Mononuclear cell (primary cell): ENCODE results near the gene SH3RF3. TPM values are rescaled to one million over a fixed set of nuclear protein-coding genes. Genes with fewer than 3 reads are reported as not detected.

Source experiments
- H3K27me3 ChIP-seq: 2 replicates; pipeline ENCODE4 v1.6.0; 2011; ENCODE audit warnings: low read length, control low read depth; ENCODE audit not compliant: insufficient read depth
- H3K4me1 ChIP-seq: 2 replicates; pipeline ENCODE4 v1.5.1; 2011; ENCODE audit warnings: mild to moderate bottlenecking, low read length, control low read depth; ENCODE audit not compliant: insufficient read depth
- H3K4me3 ChIP-seq: 2 replicates; pipeline ENCODE4 v1.5.1; 2011; ENCODE audit warnings: mild to moderate bottlenecking, low read length, moderate library complexity
- H3K9me3 ChIP-seq: 2 replicates; pipeline ENCODE4 v1.5.1; 2011; ENCODE audit warnings: low read depth, mild to moderate bottlenecking, control low read depth, low read length
- total RNA-seq: library from RNA; depleted of rRNA; stranded (reverse); fragments of >200 nt; gene quantifications from one replicate; pipeline ENCODE4 v1.2.3, GENCODE V29; 2012

Gene SH3RF3
- total RNA-seq, 1 donor, result 2.2 TPM

DNA sequence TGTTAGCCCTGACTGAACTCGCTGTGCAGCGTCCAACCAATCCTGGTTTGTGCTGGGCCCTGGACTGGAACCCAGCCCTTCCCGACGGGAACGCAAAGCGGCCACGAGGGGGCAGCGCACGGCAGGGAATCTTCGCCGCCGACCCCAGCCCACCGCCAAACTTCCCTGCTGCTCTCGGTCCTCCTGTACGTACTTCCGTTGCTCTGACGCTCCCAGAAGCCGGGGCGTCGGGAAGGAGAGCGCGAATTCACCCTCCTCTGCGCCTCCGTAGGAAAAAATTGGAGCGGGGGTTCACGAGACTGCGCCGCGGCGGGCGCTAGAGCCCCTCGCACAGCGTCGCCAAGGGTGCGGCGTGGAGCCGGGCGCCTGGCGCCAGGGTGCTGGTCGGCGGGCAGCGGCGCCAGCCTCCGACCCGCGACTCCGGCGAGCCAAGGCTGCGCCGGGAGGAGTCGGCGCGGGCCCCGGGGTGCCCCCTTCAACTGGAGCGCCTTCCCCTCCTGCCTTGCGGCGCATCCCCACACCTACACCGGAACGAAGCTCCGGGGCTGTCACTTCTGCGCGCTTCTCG lies 873 bp upstream of the SH3RF3 start:
- Histone ChIP-seq H3K4me3 (peak overlapping the region; percentile 45), H3K27me3 (peaks cover 40% of the 10 kb centered on the region), H3K9me3 (no peaks in the 10 kb centered on the region), H3K4me1 (peaks cover 30% of the 10 kb centered on the region)

DNA sequence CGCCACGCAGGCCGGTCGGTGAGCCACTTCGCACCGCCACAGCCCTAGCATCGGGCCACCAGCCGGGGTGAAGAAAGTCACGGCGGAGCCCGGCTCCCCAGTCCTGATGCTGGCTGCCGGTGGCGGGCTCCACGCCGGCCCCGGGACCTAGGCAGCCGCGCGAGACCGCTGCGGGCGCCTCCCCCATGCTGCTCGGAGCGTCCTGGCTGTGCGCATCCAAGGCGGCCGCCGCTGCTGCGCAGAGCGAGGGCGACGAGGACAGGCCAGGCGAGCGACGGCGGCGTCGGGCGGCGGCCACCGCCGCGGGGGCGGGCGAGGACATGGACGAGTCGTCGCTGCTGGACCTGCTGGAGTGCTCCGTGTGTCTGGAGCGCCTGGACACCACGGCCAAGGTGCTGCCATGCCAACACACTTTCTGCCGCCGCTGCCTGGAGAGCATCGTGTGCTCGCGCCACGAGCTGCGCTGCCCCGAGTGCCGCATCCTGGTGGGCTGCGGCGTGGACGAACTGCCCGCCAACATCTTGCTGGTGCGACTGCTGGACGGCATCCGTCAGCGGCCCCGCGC lies 433 bp downstream of the SH3RF3 start:
- Histone ChIP-seq H3K4me1 (peaks cover 30% of the 10 kb centered on the region), H3K9me3 (no peaks in the 10 kb centered on the region), H3K27me3 (peaks cover 40% of the 10 kb centered on the region), H3K4me3 (peak overlapping the region; percentile 45)

DNA sequence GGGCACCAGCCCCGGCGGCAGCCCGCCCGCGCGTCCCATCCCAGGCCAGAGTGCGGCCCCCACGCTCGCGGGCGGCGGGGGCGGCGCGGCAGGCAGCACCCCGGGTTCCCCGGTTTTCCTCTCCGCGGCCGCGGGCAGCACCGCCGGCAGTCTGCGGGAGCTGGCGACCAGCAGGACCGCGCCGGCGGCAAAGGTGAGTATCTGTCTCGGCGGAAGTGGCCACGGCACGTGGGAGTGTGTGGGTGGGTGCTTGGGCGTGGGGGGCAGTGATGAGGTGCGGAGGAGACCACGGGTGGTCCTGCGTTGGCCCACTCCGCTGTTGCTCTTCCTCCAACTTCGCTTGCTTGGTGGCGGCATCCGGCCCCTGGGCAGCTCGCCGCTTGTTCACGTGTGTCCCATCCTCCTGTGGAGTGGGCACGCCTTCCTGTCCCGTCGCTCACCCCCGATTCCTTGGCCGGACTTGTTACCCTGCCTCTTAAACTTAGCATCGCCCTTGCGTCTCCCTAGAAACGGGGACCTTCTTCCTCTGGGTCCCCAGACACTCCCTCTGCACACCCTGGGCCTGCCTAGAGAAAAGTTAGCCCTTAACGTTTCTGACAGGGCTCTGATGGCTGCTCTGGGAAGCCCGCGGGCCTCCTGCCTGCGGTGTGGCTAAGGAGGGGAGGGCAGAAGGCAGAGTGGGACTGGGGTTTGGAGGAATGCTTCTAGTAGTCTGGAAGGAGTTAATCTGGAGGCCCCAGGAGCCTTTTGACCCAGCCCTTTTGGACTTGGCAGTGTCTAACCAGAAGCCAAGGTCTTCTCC lies 1.1 kb downstream of the SH3RF3 start:
- H3K4me1 ChIP-seq, result peaks cover 30% of the 10 kb centered on the region
- H3K27me3 ChIP-seq, result peaks cover 40% of the 10 kb centered on the region
- no peaks in the 10 kb centered on the region for H3K9me3 ChIP-seq
- H3K4me3 ChIP-seq, result peak overlapping the region; percentile 45

DNA sequence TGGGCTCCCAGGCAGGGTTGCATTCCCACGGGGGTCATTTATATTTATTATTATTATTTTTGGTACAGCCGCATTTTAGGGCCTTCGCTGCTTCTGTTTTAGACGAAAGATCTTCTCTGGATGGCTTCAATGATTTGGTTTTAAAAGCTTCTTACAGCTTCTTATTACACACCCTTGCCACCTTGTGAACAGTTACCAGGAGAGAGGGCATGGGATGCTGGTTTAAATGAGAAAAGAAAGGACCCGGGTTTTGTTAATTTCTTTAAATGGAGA lies 1.7 kb downstream of the SH3RF3 start:
- peaks cover 30% of the 10 kb centered on the region for H3K4me1 ChIP-seq
- H3K9me3 ChIP-seq, result no peaks in the 10 kb centered on the region
- peaks cover 40% of the 10 kb centered on the region for H3K27me3 ChIP-seq
- H3K4me3 ChIP-seq, result no peak overlapping the region

DNA sequence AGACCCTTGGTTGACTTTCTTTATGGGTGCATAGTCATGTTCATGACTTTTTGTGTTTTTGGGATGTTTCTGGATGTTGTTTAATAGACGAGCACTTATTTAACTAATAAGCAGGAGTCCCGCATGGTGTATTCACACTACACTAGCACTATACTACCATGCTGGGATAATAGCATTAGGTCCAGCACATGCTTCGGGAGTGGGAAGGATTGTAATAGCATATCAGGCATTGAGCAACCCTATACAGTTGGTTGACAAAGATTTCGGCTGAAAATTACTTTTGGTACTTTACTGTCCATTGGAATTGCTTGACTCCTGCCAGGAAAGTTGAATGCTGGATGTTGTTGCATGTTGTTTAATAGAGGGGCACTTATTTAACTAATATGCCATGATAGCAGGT lies 2.8 kb downstream of the SH3RF3 start:
- no peaks in the 10 kb centered on the region for H3K9me3 ChIP-seq
- H3K4me3 ChIP-seq, result no peak overlapping the region
- peaks cover 30% of the 10 kb centered on the region for H3K4me1 ChIP-seq
- H3K27me3 ChIP-seq, result peaks cover 37% of the 10 kb centered on the region

DNA sequence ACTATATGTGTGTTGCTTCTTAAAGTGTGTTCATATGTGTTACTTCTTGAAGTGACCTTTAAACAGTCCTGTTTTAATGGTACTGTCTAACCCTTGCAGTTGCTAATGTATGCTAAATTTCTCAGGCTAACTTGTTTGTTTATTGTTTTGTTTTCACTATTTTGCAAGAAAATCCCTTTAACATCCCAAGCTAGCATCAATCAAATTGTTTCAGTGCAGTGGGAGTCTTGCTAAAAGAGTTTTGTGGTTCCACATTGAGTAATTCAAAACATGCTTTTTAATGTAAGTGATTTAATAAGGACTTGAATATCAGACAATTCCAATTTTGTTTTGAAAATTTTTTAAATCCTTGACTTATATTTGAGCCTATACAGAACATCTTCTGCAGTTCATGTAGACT lies 3.6 kb downstream of the SH3RF3 start:
- Histone ChIP-seq H3K9me3 (no peaks in the 10 kb centered on the region), H3K4me1 (peaks cover 27% of the 10 kb centered on the region), H3K4me3 (no peak overlapping the region), H3K27me3 (peaks cover 36% of the 10 kb centered on the region)

DNA sequence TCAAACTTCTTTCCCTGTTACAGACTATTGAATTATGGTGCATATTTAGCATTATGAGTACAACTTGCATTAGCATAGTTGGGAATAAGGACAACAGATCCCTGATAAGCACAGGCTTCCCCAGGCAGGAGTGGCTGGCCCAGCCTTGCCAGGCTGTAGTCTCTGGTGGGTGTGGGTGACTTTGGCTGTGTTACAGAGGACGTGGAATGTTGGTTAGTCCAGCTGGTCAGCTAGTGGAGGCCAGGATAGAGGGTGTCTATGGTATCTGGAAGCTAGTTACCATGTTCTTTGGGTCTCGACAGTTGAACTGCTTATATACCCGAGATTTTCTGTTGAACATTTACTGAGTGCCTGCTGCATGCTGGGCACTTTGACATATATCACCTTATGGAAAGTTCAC lies 4.7 kb downstream of the SH3RF3 start:
- Histone ChIP-seq H3K27me3 (peaks cover 30% of the 10 kb centered on the region), H3K4me3 (no peak overlapping the region), H3K4me1 (peaks cover 16% of the 10 kb centered on the region), H3K9me3 (no peaks in the 10 kb centered on the region)

DNA sequence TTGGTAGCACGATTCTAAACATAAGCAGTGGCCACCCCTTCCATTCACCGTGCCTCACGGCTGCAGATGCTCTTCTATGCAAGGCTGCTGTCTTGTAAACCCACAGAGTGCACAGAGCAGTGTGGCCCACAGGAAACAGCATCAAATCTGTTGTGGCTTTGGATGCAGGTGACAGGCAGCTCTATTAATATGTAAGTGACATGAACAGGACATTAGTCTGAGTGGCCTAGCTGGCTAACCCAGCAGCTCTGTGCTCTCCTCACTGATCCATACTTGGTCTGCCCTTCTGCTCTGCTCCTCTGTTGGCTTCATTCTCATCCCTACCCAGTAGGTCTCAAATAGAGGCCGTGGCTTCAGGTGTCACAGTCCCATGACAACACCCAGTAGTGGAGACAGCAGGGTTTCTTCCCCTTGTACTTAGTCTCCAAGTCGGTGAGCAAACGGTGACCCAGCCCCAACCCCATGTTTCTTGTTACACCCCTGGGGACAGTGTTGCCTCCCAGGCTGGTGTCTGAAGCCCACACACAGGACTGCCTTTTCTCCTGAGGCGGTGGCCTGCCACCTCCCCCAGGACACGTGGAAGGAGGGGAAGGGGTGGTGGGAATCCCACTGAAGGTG lies 5.8 kb downstream of the SH3RF3 start:
- Histone ChIP-seq H3K4me1 (peaks cover 9% of the 10 kb centered on the region), H3K27me3 (peaks cover 30% of the 10 kb centered on the region), H3K4me3 (no peak overlapping the region), H3K9me3 (no peaks in the 10 kb centered on the region)

DNA sequence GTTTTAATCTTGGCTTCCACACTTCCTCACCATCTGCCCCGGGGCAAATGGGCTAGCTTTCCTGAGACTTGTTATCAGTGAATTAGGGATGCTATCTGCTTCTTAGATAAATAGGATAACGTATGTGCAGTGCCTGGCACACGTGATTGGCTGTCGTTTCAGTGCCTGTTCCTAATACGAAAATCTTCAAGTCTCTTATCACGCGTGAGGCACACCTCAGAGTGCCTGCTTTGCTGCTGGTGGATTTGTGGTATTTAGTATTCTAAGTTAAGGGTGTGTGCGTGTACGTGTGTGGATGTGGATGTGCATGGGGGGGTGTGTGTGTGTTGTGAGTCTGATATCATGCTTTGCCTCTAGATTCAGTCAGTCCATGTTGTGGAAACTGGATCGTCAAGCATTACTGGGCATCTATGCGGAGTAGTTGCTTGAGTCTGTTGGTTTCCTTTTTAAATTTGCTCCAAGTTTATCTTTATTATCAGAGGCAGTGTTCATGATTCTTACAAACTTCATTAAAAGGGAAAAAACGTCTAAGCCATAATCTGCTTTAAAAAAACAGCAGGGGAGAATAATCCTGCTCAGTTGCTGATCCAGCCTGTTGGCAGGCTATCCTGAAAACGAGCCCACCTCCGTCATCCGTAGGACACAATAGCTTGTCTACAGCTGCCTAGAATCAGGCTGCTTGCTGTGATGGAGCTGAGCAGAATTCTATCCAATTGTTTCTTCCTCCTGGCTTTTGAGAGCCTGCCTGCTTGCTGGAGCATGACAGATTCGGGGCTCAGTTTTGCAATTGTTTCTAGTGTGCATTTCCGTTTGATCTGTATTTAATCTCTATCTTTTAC lies 6.6 kb downstream of the SH3RF3 start:
- peaks cover 24% of the 10 kb centered on the region for H3K27me3 ChIP-seq
- no peaks in the 10 kb centered on the region for H3K9me3 ChIP-seq
- no peak overlapping the region for H3K4me3 ChIP-seq
- peaks cover 1% of the 10 kb centered on the region for H3K4me1 ChIP-seq

DNA sequence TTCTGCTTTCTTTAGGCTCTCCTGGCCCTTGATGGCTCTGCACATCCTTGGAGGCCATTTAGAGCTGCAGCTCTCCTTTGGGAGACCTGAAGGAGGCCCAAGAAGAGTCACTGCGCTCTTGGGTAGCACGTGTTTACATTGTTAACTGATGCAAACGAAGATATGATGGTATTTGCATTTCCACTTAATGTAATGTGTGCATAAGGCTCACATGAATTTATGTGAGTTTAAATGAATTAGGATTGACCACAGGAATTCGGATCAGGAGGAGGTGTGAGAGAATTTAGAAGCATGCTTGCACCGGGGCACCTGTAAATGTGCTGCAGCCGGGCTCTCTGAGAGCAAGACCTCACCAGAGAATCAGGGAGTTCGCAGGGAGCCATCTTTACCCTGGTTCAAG lies 7.5 kb downstream of the SH3RF3 start:
- Histone ChIP-seq H3K4me1 (no peaks in the 10 kb centered on the region), H3K9me3 (no peaks in the 10 kb centered on the region), H3K4me3 (no peak overlapping the region), H3K27me3 (peaks cover 14% of the 10 kb centered on the region)

DNA sequence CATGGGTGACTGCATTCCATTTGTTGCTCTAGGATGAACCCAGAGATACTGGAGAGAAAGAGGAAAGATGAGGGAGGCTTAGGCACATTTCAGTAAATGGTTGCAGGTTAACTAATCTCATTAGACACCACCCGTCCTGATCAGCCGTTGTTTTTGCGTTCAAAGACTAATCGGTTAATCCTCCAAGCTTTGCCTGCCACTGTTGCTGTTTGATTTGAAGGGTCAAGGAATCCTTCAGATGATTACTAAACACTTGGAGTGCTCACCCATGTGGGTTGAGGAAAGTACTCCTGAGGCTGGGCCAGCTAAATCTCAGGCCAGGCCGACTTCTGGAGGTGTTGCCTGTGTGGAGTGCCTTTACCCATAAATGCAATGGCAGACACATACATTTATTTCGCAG lies 8.6 kb downstream of the SH3RF3 start:
- peaks cover 4% of the 10 kb centered on the region for H3K27me3 ChIP-seq
- no peak overlapping the region for H3K4me3 ChIP-seq
- H3K9me3 ChIP-seq, result no peaks in the 10 kb centered on the region
- H3K4me1 ChIP-seq, result no peaks in the 10 kb centered on the region

DNA sequence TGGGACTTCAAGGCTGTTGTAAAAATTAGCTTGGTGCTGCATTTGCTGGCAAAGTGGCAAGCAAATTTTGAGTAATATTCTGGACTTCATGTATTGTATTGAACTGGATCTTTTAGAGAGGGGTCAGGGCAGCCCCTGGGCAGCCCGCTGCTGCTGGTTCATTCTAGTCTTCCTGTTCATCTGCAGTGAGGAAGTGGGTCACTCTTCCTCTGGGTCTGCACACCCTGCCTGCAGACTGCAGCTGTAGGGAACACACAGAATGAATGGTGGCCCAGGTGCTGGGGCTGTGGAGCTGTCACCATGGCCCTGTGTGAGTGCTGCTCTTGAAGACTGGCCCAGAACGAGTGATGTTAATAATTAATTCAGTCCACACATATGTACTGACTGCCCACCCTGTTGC lies 9.4 kb downstream of the SH3RF3 start:
- no peaks in the 10 kb centered on the region for H3K9me3 ChIP-seq
- H3K4me1 ChIP-seq, result peaks cover 3% of the 10 kb centered on the region
- no peak overlapping the region for H3K4me3 ChIP-seq
- H3K27me3 ChIP-seq, result no peaks in the 10 kb centered on the region

DNA sequence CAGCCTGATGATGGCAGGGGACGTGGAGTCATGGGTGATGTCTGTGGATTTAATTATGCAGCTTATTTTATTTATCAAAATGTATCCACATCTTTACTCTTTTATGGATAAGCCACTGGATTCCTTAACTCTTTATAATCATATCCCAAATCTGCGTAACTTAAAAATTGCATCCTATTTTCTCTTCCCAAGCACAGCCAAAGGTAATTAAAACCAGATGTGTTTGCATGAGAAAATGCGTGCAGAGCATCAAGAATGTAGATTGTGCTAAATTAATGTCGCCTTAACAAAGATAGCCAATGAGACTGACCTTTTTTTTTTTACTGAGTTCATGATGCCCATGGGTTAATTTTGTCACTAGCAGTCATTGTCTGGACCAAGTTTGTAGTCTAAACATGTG lies 10.0 kb downstream of the SH3RF3 start:
- H3K4me3 ChIP-seq, result no peak overlapping the region
- H3K9me3 ChIP-seq, result no peaks in the 10 kb centered on the region
- H3K4me1 ChIP-seq, result peaks cover 5% of the 10 kb centered on the region
- no peaks in the 10 kb centered on the region for H3K27me3 ChIP-seq

DNA sequence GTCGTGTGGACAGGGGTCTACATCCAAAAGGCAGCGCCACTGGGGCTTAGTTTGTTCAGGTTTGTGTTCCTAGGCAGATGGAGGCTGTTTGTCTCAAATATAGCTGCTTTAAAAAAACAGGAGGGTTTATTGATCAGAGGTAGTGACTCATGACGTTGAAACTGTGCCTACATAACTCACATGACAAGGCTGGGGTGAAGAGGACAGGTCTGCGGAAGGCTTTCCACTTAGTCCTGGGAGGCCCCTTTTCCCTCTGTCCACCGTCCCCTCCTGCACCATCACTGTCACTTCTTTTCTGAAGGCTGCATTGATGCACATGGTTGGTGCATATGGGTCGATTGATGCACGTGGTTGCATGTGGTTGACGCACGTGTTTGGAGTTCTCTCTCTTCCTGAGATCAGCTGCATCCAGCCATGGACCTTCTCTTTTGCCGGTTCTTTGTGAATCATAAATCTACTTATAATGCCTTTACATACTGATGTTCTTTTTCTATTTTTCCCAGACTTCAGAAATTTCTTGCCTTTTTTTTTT lies 10.9 kb downstream of the SH3RF3 start:
- H3K27me3 ChIP-seq, result no peaks in the 10 kb centered on the region
- no peak overlapping the region for H3K4me3 ChIP-seq
- H3K9me3 ChIP-seq, result no peaks in the 10 kb centered on the region
- H3K4me1 ChIP-seq, result peaks cover 11% of the 10 kb centered on the region
